NB4 (cell line): ENCODE results near the gene PRKCE.

Experiments
- CTCF ChIP-seq: IDR thresholded peaks from one replicate; pipeline ENCODE4 v1.5.1; 2012; ENCODE audit warnings: low read depth, low read length
- POLR2A ChIP-seq: IDR thresholded peaks from 2 replicates; pipeline ENCODE4 v1.6.1; 2011; ENCODE audit warnings: mild to moderate bottlenecking; ENCODE audit not compliant: insufficient read length; ENCODE audit errors: extremely low read depth

- TF ChIP-seq POLR2A (no peak), CTCF (no peak)
Measured at GRCh38 chr2:45898819-45899218, 247.3 kb downstream of the PRKCE start.
